NCI-H2171 treated with DMSO at 0.1 percent for 48 hours (cell line): ENCODE data around the gene ENOX1.
A peak's percentile ranks its signal among the peaks of the same experiment; 100 is the strongest.
"Not testable (repeated sequence)": the region's sequence is repeated elsewhere in the genome, so short reads cannot be mapped to it uniquely, and the experiment has no call there.

ENCODE experiments used
- DNase-seq: peaks from one replicate; lab custom pipeline; 2025; lab: John Stamatoyannopoulos, UW

Gene ENOX1

GRCh38 chr13:43356567-43356966, 430.2 kb downstream of the ENOX1 start:
- no peak for DNase-seq

GRCh38 chr13:43355774-43356173, 431.0 kb downstream of the ENOX1 start:
- DNase-seq, result no peak

- peak; percentile 16 for DNase-seq
Measured at GRCh38 chr13:43354153-43354945, 432.4 kb downstream of the ENOX1 start.

GRCh38 chr13:43353631-43354030, 433.1 kb downstream of the ENOX1 start:
- DNase-seq, result peak; percentile 66

GRCh38 chr13:43351612-43352011, 435.2 kb downstream of the ENOX1 start:
- DNase-seq, result not testable (repeated sequence)

GRCh38 chr13:43348397-43348796, 438.4 kb downstream of the ENOX1 start:
- no peak for DNase-seq

- no peak for DNase-seq
Measured at GRCh38 chr13:43347877-43348276, 438.9 kb downstream of the ENOX1 start.

GRCh38 chr13:43346427-43346826, 440.3 kb downstream of the ENOX1 start:
- DNase-seq, result no peak

GRCh38 chr13:43343645-43344044, 443.1 kb downstream of the ENOX1 start:
- no peak for DNase-seq

- no peak for DNase-seq
Measured at GRCh38 chr13:43339805-43340550, 446.8 kb downstream of the ENOX1 start.

GRCh38 chr13:43339145-43339804, 447.5 kb downstream of the ENOX1 start:
- no peak for DNase-seq

- no peak for DNase-seq
Measured at GRCh38 chr13:43335764-43336163, 451.0 kb downstream of the ENOX1 start.

GRCh38 chr13:43333176-43333575, 453.6 kb downstream of the ENOX1 start:
- DNase-seq, result peak; percentile 30

GRCh38 chr13:43331672-43332071, 455.1 kb downstream of the ENOX1 start:
- DNase-seq, result no peak

- DNase-seq, result no peak
Measured at GRCh38 chr13:43329702-43330101, 457.1 kb downstream of the ENOX1 start.

- DNase-seq, result no peak
Measured at GRCh38 chr13:43328907-43329306, 457.9 kb downstream of the ENOX1 start.

GRCh38 chr13:43326100-43326499, 460.7 kb downstream of the ENOX1 start:
- DNase-seq, result no peak

GRCh38 chr13:43325636-43326035, 461.1 kb downstream of the ENOX1 start:
- DNase-seq, result no peak

- DNase-seq, result no peak
Measured at GRCh38 chr13:43324129-43324528, 462.6 kb downstream of the ENOX1 start.

GRCh38 chr13:43319617-43320444, 466.9 kb downstream of the ENOX1 start:
- DNase-seq, result no peak

GRCh38 chr13:43316946-43317353, 469.8 kb downstream of the ENOX1 start:
- peak; percentile 77 for DNase-seq

GRCh38 chr13:43316281-43316680, 470.5 kb downstream of the ENOX1 start:
- peak; percentile 52 for DNase-seq
